ENCODE results near the gene ATXN3.

Gene ATXN3

GRCh38 chr14:92121207-92121669 is 14.9 kb upstream of the ATXN3 start:
- TF ChIP-seq TAF1 (IDR thresholded peaks at IDR 0.05; ENCODE audit: borderline replicate concordance, low read depth, low read length) (peak; percentile 40; the same call in 1 of the 2 replicates), POLR2A (IDR thresholded peaks at IDR 0.05; ENCODE audit: low read depth, low read length) (no peak; the same call in 1 of the 2 replicates), POLR2AphosphoS5 (IDR thresholded peaks at IDR 0.05; ENCODE audit: low read depth, low read length) (peak; percentile 73)
- DNase-seq (ENCODE audit: insufficient read length) (no peak), FAIRE-seq (no peak)

GRCh38 chr14:92109490-92109889 is 3.1 kb upstream of the ATXN3 start:
- FAIRE-seq (no peak), DNase-seq (ENCODE audit: insufficient read length) (no peak)
- no peak for TF ChIP-seq TAF1 (IDR thresholded peaks at IDR 0.05; ENCODE audit: borderline replicate concordance, low read depth, low read length)
- TF ChIP-seq POLR2AphosphoS5 (IDR thresholded peaks at IDR 0.05; ENCODE audit: low read depth, low read length) = no peak
- no peak for TF ChIP-seq POLR2A (IDR thresholded peaks at IDR 0.05; ENCODE audit: low read depth, low read length)

- DNase-seq (ENCODE audit: insufficient read length) (no peak), FAIRE-seq (peak; percentile 75)
- TF ChIP-seq POLR2A (IDR thresholded peaks at IDR 0.05; ENCODE audit: low read depth, low read length) (no peak), POLR2AphosphoS5 (IDR thresholded peaks at IDR 0.05; ENCODE audit: low read depth, low read length) (no peak), TAF1 (IDR thresholded peaks at IDR 0.05; ENCODE audit: borderline replicate concordance, low read depth, low read length) (no peak)
Observed at GRCh38 chr14:92108345-92109254, 2.2 kb upstream of the ATXN3 start.

GRCh38 chr14:92105893-92106142 is 564 bp downstream of the ATXN3 start:
- FAIRE-seq (no peak), DNase-seq (ENCODE audit: insufficient read length) (peak; percentile 17)
- no peak for TF ChIP-seq POLR2A (IDR thresholded peaks at IDR 0.05; ENCODE audit: low read depth, low read length)
- TF ChIP-seq TAF1 (IDR thresholded peaks at IDR 0.05; ENCODE audit: borderline replicate concordance, low read depth, low read length) = no peak
- TF ChIP-seq POLR2AphosphoS5 (IDR thresholded peaks at IDR 0.05; ENCODE audit: low read depth, low read length) = no peak

DNA sequence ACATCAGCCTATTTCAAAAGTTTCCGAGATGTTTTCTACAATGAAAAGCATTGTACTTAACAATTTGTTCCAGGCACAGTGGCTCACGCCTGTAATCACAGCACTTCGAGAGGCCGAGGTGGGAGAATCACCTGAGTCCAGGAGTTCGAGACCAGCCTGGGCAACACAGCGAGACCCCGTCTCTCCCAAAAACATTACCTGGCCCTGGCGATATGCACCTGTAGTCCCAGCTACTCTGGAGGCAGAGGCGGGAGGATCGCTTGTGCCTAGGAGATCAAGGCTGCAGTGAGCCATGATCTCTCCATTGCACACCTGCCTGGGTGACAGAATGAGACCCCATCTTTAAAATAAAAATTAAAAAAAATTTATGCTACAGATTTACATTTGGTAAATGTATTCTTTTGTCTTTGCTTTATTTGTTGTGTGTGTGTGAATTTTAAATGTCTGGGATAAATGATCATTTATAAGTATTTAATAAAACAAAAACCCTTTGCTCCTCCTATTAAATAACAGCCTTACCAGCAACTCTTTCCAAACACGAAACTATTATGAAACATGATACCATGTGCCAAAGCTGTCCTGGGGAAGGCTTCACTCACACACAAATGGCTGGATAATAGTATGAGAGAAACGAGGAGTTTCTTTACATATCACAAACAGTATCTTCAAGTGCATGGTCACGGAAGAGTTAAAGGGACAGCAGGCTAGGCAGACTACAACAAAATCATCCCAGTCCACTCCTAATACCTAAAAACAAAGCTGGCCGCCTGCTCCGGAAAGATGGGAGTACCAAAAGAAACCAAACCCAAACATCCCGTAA is 1.1 kb downstream of the ATXN3 start:
- DNase-seq (ENCODE audit: insufficient read length) (no peak), FAIRE-seq (peak; percentile 76)
- TF ChIP-seq POLR2AphosphoS5 (IDR thresholded peaks at IDR 0.05; ENCODE audit: low read depth, low read length) = no peak
- no peak for TF ChIP-seq POLR2A (IDR thresholded peaks at IDR 0.05; ENCODE audit: low read depth, low read length)
- no peak for TF ChIP-seq TAF1 (IDR thresholded peaks at IDR 0.05; ENCODE audit: borderline replicate concordance, low read depth, low read length)

GRCh38 chr14:92103363-92103989 is 2.9 kb downstream of the ATXN3 start:
- no peak for FAIRE-seq
- no peak for DNase-seq (ENCODE audit: insufficient read length)
- no peak for TF ChIP-seq POLR2AphosphoS5 (IDR thresholded peaks at IDR 0.05; ENCODE audit: low read depth, low read length)
- TF ChIP-seq POLR2A (IDR thresholded peaks at IDR 0.05; ENCODE audit: low read depth, low read length) = no peak
- TF ChIP-seq TAF1 (IDR thresholded peaks at IDR 0.05; ENCODE audit: borderline replicate concordance, low read depth, low read length) = no peak

- no peak for DNase-seq (ENCODE audit: insufficient read length)
- no peak for FAIRE-seq
- TF ChIP-seq POLR2AphosphoS5 (IDR thresholded peaks at IDR 0.05; ENCODE audit: low read depth, low read length) = no peak
- no peak for TF ChIP-seq TAF1 (IDR thresholded peaks at IDR 0.05; ENCODE audit: borderline replicate concordance, low read depth, low read length)
- no peak for TF ChIP-seq POLR2A (IDR thresholded peaks at IDR 0.05; ENCODE audit: low read depth, low read length)
Observed at GRCh38 chr14:92099802-92100201, 6.6 kb downstream of the ATXN3 start.

- FAIRE-seq (no peak), DNase-seq (ENCODE audit: insufficient read length) (no peak)
- TF ChIP-seq POLR2A (IDR thresholded peaks at IDR 0.05; ENCODE audit: low read depth, low read length) (no peak), TAF1 (IDR thresholded peaks at IDR 0.05; ENCODE audit: borderline replicate concordance, low read depth, low read length) (no peak), POLR2AphosphoS5 (IDR thresholded peaks at IDR 0.05; ENCODE audit: low read depth, low read length) (no peak)
Observed at GRCh38 chr14:92093320-92093719, 13.1 kb downstream of the ATXN3 start.

GRCh38 chr14:92088494-92088893 is 17.9 kb downstream of the ATXN3 start:
- FAIRE-seq = no peak
- DNase-seq (ENCODE audit: insufficient read length) = no peak
- TF ChIP-seq POLR2AphosphoS5 (IDR thresholded peaks at IDR 0.05; ENCODE audit: low read depth, low read length) (no peak), POLR2A (IDR thresholded peaks at IDR 0.05; ENCODE audit: low read depth, low read length) (no peak), TAF1 (IDR thresholded peaks at IDR 0.05; ENCODE audit: borderline replicate concordance, low read depth, low read length) (no peak)

DNA sequence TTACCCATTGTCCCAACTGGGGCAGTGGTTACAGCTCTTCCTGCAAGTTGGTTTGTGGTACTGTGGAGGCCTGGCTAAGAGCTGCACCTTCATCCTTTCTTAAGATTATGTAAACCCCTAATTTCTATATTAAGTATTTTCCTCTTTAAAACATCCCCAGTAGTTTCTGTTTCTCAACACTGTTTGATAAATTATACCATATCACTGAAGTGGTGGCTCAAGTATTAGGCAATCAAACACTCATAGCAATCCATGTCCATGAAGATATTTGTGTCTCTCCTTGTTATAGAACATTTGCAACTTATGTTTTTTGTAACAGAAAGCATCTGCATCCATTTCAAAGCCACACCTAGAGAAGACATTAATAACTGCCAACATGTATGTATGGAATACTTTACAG is 31.8 kb downstream of the ATXN3 start:
- TF ChIP-seq POLR2A (IDR thresholded peaks at IDR 0.05; ENCODE audit: low read depth, low read length) = no peak
- no peak for TF ChIP-seq POLR2AphosphoS5 (IDR thresholded peaks at IDR 0.05; ENCODE audit: low read depth, low read length)
- TF ChIP-seq TAF1 (IDR thresholded peaks at IDR 0.05; ENCODE audit: borderline replicate concordance, low read depth, low read length) = no peak
- FAIRE-seq (no peak), DNase-seq (ENCODE audit: insufficient read length) (no peak)

All from GM12892 (cell line).